ENCODE results near the gene RBM18. TPM values are rescaled to one million over a fixed set of nuclear protein-coding genes. Genes with fewer than 3 reads are reported as not detected.

RBM18 gene
- total and polyA plus RNA-seq, 12 donors, result 6.0 to 47.6 (median 42.1) TPM

- WGBS, 2 donors, result 91 to 93% methylated on average over 1 of the region's 1 CpG
- no peak for DNase-seq
- intact Hi-C loops (cut with DNase I), result loop anchor here in 6 of 10 donors (5.0 to 10.0 kb wide), 8 partner anchors 45 to 137 kb away; partner anchors contain the start of genes MORN5 (in 2 of the 6) and NDUFA8 (in 2 of the 6)
- no peaks in the 10 kb centered on the region for H3K27me3 ChIP-seq
- no peak for ATAC-seq
- TF ChIP-seq CTCF (IDR thresholded peaks at IDR 0.05), result no peak
- no peaks in the 10 kb centered on the region for H3K9me3 ChIP-seq
- H3K4me3 ChIP-seq, result no peak overlapping the region
- H3K27ac ChIP-seq, result peak overlapping the region in 6 of 10 donors; percentile 3 to 96 (median 33)
- peaks cover 0 to 52% (median 12%) of the 10 kb centered on the region in 9 donors for H3K36me3 ChIP-seq
- peaks cover 5 to 74% (median 47%) of the 10 kb centered on the region in 9 donors for H3K4me1 ChIP-seq
Measured at GRCh38 chr9:122262073-122262472, 2.6 kb downstream of the RBM18 start.

GRCh38 chr9:122261469-122261881 lies 3.2 kb downstream of the RBM18 start:
- H3K4me1 ChIP-seq, result peaks cover 5 to 70% (median 45%) of the 10 kb centered on the region in 9 donors
- ATAC-seq (peak in 6 of 8 donors; percentile 10 to 47 (median 26)), DNase-seq (peak; percentile 61 to 86)
- no peak for TF ChIP-seq CTCF (IDR thresholded peaks at IDR 0.05)
- no peaks in the 10 kb centered on the region for H3K27me3 ChIP-seq
- intact Hi-C loops (cut with DNase I), result loop anchor here in 6 of 10 donors (5.0 to 10.0 kb wide), 8 partner anchors 46 to 137 kb away; partner anchors contain the start of genes MORN5 (in 2 of the 6) and NDUFA8 (in 2 of the 6)
- H3K4me3 ChIP-seq, result no peak overlapping the region
- H3K9me3 ChIP-seq, result no peaks in the 10 kb centered on the region
- 50 to 64% methylated on average over 1 of the region's 1 CpG for WGBS, 2 donors
- H3K36me3 ChIP-seq, result peaks cover 0 to 57% (median 12%) of the 10 kb centered on the region in 9 donors
- peak overlapping the region in 6 of 10 donors; percentile 3 to 96 (median 33) for H3K27ac ChIP-seq

DNA sequence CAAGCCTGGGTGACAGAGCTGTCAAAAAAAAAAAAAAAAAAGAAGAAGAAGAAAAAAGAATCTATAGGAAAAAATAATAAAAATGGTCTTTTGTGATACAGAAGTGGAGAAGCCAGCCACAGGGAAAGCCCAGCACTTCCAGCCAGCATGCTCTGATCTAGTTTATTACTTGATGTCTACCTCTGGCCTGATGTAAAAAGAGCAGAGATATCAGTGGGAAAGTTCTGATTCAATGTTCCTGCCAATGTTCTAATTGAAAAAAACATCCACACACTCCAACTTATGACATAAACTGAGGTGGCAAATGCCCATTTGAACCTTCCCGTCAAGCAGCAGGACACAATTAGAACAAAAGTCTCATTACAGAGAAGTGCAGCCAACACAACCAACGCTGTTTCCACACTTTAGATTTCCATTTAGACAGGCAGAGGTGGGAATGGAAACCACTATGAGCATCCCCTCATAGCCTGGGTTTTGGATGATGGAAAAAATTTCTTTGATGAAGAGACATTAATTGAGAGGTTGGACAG lies 5.7 kb downstream of the RBM18 start:
- Histone ChIP-seq H3K4me3 (no peak overlapping the region), H3K9me3 (no peaks in the 10 kb centered on the region), H3K27ac (peak overlapping the region in 2 of 10 donors; percentile 32 to 36), H3K27me3 (no peaks in the 10 kb centered on the region), H3K36me3 (peaks cover 0 to 82% (median 15%) of the 10 kb centered on the region in 9 donors), H3K4me1 (peaks cover 5 to 64% (median 38%) of the 10 kb centered on the region in 9 donors)
- 54 to 73% methylated on average over 2 of the region's 2 CpGs for WGBS, 2 donors
- intact Hi-C loops (cut with DNase I), result no loop called here
- ATAC-seq (peak in 3 of 8 donors; percentile 43 to 72 (median 67)), DNase-seq (no peak)
- TF ChIP-seq CTCF (IDR thresholded peaks at IDR 0.05), result no peak

GRCh38 chr9:122256206-122256605 lies 8.4 kb downstream of the RBM18 start:
- no peak for DNase-seq
- intact Hi-C loops (cut with DNase I), result no loop called here
- no peak overlapping the region for H3K4me3 ChIP-seq
- peaks cover 0 to 100% (median 20%) of the 10 kb centered on the region in 9 donors for H3K36me3 ChIP-seq
- 93 to 95% methylated on average over 5 of the region's 5 CpGs for WGBS, 2 donors
- TF ChIP-seq CTCF (IDR thresholded peaks at IDR 0.05), result no peak
- no peak for ATAC-seq
- no peaks in the 10 kb centered on the region for H3K9me3 ChIP-seq
- H3K27me3 ChIP-seq, result no peaks in the 10 kb centered on the region
- peaks cover 2 to 64% (median 31%) of the 10 kb centered on the region in 9 donors for H3K4me1 ChIP-seq
- H3K27ac ChIP-seq, result no peak overlapping the region

All from heart right ventricle (tissue), 16 donors.